Glutamatergic neuron (in vitro differentiated cells): ENCODE results near the gene NBAS. TPM values are rescaled to one million over a fixed set of nuclear protein-coding genes. Genes with fewer than 3 reads are reported as not detected.

ENCODE experiments used
- DNase-seq: peaks from one replicate; pipeline ENCODE4 v3.0.0; 2022
- H3K27ac Mint-ChIP-seq: one replicate; pipeline ENCODE4 v1.8.0; 2020; ENCODE audit warnings: mild to moderate bottlenecking, mixed read lengths, inconsistent platforms; ENCODE audit not compliant: unreplicated experiment
- H3K27me3 Mint-ChIP-seq: one replicate; pipeline ENCODE4 v1.8.0; 2020; ENCODE audit warnings: mild to moderate bottlenecking, moderate library complexity, mixed read lengths, inconsistent platforms; ENCODE audit not compliant: unreplicated experiment
- H3K36me3 Mint-ChIP-seq: one replicate; pipeline ENCODE4 v1.8.0; 2020; ENCODE audit warnings: mild to moderate bottlenecking, mixed read lengths, inconsistent platforms; ENCODE audit not compliant: unreplicated experiment
- H3K4me1 Mint-ChIP-seq: one replicate; pipeline ENCODE4 v1.8.0; 2020; ENCODE audit warnings: mild to moderate bottlenecking, low read depth, mixed read lengths, inconsistent platforms; ENCODE audit not compliant: unreplicated experiment
- H3K4me3 Mint-ChIP-seq: one replicate; pipeline ENCODE4 v1.8.0; 2020; ENCODE audit warnings: mild to moderate bottlenecking, mixed read lengths, inconsistent platforms; ENCODE audit not compliant: unreplicated experiment
- H3K9me3 Mint-ChIP-seq: one replicate; pipeline ENCODE4 v1.8.0; 2020; ENCODE audit warnings: mild to moderate bottlenecking, moderate library complexity, mixed read lengths, inconsistent platforms; ENCODE audit not compliant: unreplicated experiment
- total RNA-seq: library from RNA; stranded (reverse); fragmentation: NEBNext Ultra II Directional; extraction: Animal tissue kit (Norgen Biotek cat#: 25700); gene quantifications from one replicate; pipeline ENCODE4 v1.2.1, GENCODE V29; 2021; ENCODE audit not compliant: unreplicated experiment
- TF ChIP-seq, protein P1 (sequence below): fragments of 200-600 bp; sonication (generic); IDR thresholded peaks from one replicate; pipeline ENCODE4 v1.5.0; 2021; ENCODE audit not compliant: partially characterized antibody, unreplicated experiment

NBAS gene
- total RNA-seq, 1 donor from 2014 or later, result 46.1 TPM

DNA sequence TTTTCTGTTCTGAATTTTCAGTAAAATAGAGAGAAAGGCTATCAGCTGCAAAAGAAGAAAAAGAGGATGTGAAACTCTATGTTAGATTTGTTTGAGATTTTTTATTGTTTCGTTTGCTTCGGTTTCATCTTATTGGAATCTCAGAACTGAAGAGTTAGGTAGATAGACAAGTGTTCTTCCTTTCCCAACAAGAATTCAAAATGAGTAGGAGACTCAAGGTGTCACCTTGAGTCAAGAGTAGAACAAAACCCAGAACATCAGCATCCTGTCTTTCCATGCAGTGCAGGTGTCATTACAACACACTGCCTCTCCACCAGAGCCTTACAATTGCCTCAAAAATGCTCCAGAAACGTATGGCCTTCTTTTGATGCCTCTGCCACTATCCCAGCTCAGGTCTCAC, 21.1 kb downstream of the NBAS start:
- peaks cover 2% of the 10 kb centered on the region for H3K27me3 Mint-ChIP-seq
- H3K9me3 Mint-ChIP-seq, result peaks cover 6% of the 10 kb centered on the region
- no peak for DNase-seq
- peaks cover 12% of the 10 kb centered on the region for H3K36me3 Mint-ChIP-seq
- H3K4me3 Mint-ChIP-seq, result no peak overlapping the region
- H3K4me1 Mint-ChIP-seq, result peaks cover 5% of the 10 kb centered on the region
- H3K27ac Mint-ChIP-seq, result peak overlapping the region; percentile 36
- TF ChIP-seq, protein P1, sequence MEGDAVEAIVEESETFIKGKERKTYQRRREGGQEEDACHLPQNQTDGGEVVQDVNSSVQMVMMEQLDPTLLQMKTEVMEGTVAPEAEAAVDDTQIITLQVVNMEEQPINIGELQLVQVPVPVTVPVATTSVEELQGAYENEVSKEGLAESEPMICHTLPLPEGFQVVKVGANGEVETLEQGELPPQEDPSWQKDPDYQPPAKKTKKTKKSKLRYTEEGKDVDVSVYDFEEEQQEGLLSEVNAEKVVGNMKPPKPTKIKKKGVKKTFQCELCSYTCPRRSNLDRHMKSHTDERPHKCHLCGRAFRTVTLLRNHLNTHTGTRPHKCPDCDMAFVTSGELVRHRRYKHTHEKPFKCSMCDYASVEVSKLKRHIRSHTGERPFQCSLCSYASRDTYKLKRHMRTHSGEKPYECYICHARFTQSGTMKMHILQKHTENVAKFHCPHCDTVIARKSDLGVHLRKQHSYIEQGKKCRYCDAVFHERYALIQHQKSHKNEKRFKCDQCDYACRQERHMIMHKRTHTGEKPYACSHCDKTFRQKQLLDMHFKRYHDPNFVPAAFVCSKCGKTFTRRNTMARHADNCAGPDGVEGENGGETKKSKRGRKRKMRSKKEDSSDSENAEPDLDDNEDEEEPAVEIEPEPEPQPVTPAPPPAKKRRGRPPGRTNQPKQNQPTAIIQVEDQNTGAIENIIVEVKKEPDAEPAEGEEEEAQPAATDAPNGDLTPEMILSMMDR, result no peak

DNA sequence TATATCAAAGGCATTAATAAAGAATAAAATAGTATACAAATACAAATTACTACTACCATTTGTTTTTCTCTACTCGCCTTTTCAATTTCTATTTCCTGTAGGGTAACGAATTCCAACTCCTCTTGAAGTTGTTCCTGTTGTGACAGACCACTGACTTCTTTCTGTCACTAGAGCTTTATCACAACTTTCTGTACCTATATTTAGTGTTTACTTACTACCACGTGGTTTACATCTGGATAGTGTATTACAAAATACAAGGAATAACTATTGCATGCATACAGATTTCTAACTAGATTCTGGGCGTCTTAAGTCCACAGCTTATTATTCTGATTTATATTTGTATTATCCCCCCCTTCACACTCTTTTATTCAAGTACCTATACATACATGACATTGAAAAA, 22.3 kb downstream of the NBAS start:
- no peak for DNase-seq
- TF ChIP-seq, protein P1, result no peak
- H3K4me3 Mint-ChIP-seq, result no peak overlapping the region
- H3K4me1 Mint-ChIP-seq, result peaks cover 5% of the 10 kb centered on the region
- peaks cover 2% of the 10 kb centered on the region for H3K27me3 Mint-ChIP-seq
- peaks cover 12% of the 10 kb centered on the region for H3K36me3 Mint-ChIP-seq
- peaks cover 6% of the 10 kb centered on the region for H3K9me3 Mint-ChIP-seq
- no peak overlapping the region for H3K27ac Mint-ChIP-seq

DNA sequence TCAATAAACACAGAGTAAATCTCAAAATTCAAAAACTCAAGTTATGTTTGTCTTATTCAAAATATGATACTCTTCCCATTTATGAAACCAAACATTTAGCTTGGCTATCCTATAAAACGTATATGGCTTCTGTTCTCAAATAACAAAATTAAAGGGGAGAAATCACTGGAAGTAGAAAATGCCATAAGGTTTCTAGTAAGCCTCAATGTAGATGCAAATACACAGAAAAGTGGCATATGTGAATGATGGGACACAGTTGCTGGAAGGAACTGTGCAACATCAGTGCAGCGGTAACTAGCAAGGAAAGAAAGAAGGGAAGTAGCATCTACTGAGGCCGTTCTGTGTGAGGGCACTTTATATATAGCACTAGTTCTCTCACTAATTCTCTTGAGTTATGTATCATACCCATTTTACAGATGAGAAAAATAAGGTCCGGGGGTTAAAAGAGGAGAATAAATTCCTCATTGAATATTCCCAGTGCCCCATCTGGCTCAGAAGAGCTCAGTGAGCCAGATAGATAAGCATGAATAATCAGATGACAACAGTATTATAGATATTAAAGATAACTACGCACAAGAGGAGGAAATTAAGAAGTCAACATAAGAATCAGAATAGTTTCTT, 27.2 kb downstream of the NBAS start:
- no peaks in the 10 kb centered on the region for H3K27me3 Mint-ChIP-seq

DNA sequence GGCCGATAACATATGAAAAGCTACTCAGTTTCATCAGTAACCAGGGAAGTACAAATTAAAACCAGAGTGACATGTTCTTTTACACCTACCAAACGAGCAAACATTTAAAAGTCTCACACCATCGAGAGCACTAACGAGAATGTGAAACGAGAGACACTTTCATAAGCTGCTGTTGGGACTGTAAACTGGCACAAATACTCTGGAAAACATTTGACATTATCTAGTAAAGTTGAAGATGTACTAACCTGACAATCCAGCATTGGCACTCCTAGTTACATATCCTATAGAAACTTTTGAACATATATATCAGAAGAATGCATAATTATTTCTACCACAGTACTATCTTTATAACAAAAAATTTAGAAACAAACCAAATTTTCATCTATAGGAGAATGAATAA, 28.1 kb downstream of the NBAS start:
- no peak overlapping the region for H3K4me3 Mint-ChIP-seq
- TF ChIP-seq, protein P1, result no peak
- no peak overlapping the region for H3K27ac Mint-ChIP-seq
- no peaks in the 10 kb centered on the region for H3K4me1 Mint-ChIP-seq
- peaks cover 5% of the 10 kb centered on the region for H3K36me3 Mint-ChIP-seq
- DNase-seq, result no peak
- H3K9me3 Mint-ChIP-seq, result no peaks in the 10 kb centered on the region
- no peaks in the 10 kb centered on the region for H3K27me3 Mint-ChIP-seq

More for the DNA sequence above, 27.2 kb downstream of the NBAS start:
- no peak for DNase-seq
- no peaks in the 10 kb centered on the region for H3K4me1 Mint-ChIP-seq
- no peak overlapping the region for H3K4me3 Mint-ChIP-seq
- H3K27ac Mint-ChIP-seq, result no peak overlapping the region
- no peaks in the 10 kb centered on the region for H3K9me3 Mint-ChIP-seq
- peaks cover 5% of the 10 kb centered on the region for H3K36me3 Mint-ChIP-seq
- TF ChIP-seq, protein P1, result no peak

DNA sequence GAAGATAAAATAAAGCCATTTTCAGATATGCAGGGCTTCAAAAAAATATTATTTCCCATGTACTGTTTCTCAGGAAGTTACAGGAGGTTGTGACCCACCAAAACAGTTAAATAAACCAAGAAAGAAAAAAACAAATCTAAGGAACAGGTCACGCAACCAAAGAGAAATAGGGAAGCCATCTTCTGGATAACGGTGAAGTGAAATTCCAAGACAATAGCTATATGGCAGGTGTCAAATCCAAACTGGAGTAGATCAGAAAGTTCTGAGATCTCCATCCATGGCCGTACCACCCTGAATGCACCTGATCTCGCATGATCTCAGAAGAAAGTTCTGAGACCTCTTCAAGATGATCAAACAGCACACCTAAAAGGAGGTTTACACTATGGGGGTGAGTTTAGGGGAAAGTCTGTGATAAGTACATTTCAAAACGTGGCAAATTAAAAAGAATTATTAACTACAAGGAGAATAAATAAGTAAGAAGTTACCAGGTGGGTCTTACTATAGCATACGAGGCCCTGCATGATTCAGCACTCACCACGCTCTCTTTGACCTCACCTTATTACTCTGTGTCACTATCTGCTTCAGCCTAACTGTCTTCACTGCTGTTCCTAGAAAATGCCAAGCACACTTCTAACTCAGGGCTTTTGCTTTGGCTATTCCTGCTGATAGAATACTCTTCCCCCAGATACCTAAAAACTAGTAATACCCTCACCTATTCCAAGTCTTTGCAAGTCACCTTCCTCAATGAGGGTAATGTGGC, 29.9 kb downstream of the NBAS start:
- Mint-ChIP-seq H3K4me1 (no peaks in the 10 kb centered on the region), H3K9me3 (no peaks in the 10 kb centered on the region), H3K4me3 (no peak overlapping the region), H3K27me3 (no peaks in the 10 kb centered on the region), H3K27ac (no peak overlapping the region), H3K36me3 (no peaks in the 10 kb centered on the region)
- TF ChIP-seq, protein P1, result no peak
- no peak for DNase-seq
